NB4 (cell line): ENCODE results near the gene SOBP.

Experiments
- DNase-seq: peaks from one replicate; pipeline ENCODE4 v3.0.0; 2010; ENCODE audit warnings: low read depth
- H3K4me3 ChIP-seq: one replicate; pipeline ENCODE4 v1.5.1; 2011; ENCODE audit warnings: mild to moderate bottlenecking, low read depth, low read length, moderate library complexity
- MYC ChIP-seq: IDR thresholded peaks from 2 replicates; pipeline ENCODE4 v1.6.1; 2011; ENCODE audit warnings: low read depth, low read length
- POLR2A ChIP-seq: IDR thresholded peaks from 2 replicates; pipeline ENCODE4 v1.6.1; 2011; ENCODE audit warnings: mild to moderate bottlenecking; ENCODE audit not compliant: insufficient read length; ENCODE audit errors: extremely low read depth
- TF ChIP-seq, protein P1 (sequence below): IDR thresholded peaks from one replicate; pipeline ENCODE4 v1.5.1; 2012; ENCODE audit warnings: low read depth, low read length
- TF ChIP-seq, protein P2 (sequence below): IDR thresholded peaks from 2 replicates; pipeline ENCODE4 v1.6.1; 2011; ENCODE audit warnings: low read depth, low read length

Gene SOBP

DNA sequence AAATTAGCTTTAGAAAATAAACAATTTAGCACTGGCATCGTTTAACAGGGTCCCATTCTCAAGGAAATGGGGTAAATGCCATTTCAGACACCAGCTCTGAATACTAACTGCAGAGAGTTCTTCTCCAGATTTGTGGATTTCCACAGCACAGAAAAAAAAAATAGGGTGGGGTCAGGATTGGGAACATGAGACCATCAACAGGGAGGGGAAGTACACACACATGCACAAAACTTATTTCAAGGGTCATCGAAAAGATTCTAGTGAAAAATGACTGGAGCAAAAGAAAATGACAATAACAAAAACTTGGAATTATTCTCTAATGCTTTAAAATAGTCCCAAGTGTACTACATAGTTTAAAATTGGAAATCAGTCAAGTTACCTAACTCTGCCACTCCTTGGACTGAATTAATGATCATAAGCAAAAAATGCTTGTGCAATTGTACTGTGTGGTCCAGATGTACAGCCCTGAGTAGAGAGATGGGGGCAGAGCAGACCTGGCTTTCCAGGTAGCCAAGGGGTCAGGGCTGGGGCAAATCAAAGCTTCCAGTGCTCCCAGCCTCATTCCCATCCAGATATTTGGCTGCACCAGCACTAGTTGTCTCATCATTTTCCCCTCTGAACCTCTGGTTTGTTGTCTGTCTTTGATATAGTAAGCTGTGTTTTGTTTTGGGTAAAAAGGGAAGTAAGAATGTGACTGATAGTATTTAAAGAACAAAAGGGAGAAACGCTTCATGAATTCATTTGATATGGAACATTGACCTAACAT lies 152.4 kb downstream of the SOBP start:
- TF ChIP-seq MYC (no peak), POLR2A (no peak)
- TF ChIP-seq, protein P1, sequence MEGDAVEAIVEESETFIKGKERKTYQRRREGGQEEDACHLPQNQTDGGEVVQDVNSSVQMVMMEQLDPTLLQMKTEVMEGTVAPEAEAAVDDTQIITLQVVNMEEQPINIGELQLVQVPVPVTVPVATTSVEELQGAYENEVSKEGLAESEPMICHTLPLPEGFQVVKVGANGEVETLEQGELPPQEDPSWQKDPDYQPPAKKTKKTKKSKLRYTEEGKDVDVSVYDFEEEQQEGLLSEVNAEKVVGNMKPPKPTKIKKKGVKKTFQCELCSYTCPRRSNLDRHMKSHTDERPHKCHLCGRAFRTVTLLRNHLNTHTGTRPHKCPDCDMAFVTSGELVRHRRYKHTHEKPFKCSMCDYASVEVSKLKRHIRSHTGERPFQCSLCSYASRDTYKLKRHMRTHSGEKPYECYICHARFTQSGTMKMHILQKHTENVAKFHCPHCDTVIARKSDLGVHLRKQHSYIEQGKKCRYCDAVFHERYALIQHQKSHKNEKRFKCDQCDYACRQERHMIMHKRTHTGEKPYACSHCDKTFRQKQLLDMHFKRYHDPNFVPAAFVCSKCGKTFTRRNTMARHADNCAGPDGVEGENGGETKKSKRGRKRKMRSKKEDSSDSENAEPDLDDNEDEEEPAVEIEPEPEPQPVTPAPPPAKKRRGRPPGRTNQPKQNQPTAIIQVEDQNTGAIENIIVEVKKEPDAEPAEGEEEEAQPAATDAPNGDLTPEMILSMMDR, result no peak
- TF ChIP-seq, protein P2, sequence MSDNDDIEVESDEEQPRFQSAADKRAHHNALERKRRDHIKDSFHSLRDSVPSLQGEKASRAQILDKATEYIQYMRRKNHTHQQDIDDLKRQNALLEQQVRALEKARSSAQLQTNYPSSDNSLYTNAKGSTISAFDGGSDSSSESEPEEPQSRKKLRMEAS, result no peak
- no peak overlapping the region for H3K4me3 ChIP-seq
- DNase-seq, result no peak

DNA sequence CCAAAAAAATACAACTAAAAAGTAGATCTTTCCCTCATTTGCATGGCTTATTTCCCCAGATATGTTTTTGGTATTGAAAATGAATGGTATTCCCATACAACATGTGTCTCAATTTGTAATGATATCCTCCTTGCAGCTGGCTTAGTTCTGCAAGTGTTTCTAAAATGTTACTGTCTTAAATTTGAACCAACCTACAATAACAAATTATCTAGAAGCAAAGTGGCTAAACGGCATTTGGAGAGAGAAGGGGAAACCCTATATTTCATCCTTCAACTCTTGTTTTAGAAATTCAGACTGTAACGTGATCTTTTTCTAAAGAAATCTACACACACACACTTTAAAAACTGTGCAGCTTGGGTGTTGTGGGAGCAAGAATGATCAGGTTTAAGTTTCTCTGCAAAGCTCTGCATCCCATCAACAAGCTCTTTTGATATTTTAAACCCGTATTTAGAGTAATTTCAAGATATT lies 153.0 kb downstream of the SOBP start:
- TF ChIP-seq POLR2A (no peak), MYC (no peak)
- TF ChIP-seq, protein P2, result no peak
- TF ChIP-seq, protein P1, result no peak
- DNase-seq, result no peak
- H3K4me3 ChIP-seq, result no peak overlapping the region

DNA sequence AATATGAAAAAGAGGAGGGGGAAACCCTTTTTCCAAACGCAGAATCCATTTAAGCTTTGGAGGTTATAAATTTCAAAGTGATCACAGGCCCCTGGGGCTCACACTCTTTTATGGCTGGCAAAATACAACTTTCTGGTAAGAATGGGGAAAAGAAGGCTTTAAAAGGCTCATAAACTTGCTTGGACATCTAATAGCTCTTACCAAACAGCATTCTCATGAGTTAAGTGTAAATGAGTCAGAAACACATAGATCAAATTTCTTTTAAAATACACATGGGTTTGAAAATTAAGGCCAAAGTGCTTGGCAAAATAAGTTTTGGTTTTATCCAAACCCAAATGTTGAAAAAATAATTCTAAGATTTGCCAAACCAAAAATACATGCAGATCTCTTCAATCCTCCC lies 154.6 kb downstream of the SOBP start:
- TF ChIP-seq, protein P2, result no peak
- no peak for TF ChIP-seq MYC
- TF ChIP-seq, protein P1, result no peak
- no peak for TF ChIP-seq POLR2A
- no peak for DNase-seq

DNA sequence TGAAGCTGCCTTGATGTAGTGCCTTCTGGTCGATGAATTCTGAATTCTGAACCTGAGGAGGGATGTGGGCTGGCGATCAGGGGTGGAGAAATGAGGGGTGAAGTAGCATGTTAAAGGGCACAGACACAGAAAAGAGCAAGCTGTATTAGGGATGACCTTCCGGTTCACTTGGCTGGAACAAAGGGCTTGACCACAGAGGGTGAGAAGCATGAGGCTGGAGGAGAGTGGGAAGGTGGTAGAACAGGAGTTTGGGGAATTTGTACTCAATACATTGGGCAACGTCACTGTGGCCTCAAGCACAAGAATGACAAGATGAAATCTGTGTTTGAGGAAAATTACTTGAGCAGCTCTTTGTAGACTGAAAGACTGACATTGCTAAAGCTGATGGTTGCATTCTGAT lies 155.8 kb downstream of the SOBP start:
- H3K4me3 ChIP-seq, result no peak overlapping the region
- TF ChIP-seq, protein P2, result no peak
- TF ChIP-seq MYC (no peak), POLR2A (no peak)
- TF ChIP-seq, protein P1, result no peak
- DNase-seq, result no peak

More for the DNA sequence above, 154.6 kb downstream of the SOBP start:
- no peak overlapping the region for H3K4me3 ChIP-seq

DNA sequence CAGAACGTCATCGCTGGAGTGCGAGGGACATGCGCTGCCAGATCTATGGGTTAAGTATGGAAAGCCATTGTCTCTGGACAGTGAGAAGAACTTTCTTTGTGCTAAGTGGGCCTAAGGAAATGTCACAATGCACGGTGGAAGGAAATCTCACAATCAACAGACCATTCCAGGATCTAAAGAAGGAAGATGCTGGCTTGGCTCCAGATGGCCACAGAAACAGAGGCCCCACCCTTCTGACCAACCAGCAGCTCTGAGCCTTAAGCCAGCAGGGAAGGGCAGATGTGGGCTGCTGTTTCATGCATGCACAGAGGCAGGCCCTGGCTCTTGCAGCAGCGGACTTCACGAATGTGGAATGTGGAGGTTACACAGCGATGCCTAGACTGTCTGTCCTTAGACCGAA lies 156.3 kb downstream of the SOBP start:
- no peak for DNase-seq
- H3K4me3 ChIP-seq, result no peak overlapping the region
- TF ChIP-seq MYC (no peak), POLR2A (no peak)
- TF ChIP-seq, protein P2, result no peak
- TF ChIP-seq, protein P1, result no peak
